Breast epithelium (tissue), 3 donors: ENCODE results near the gene ARHGDIB.

Experiments
- POLR2A ChIP-seq: fragments of 450-650 bp; IDR thresholded peaks from one replicate; pipeline ENCODE4 v1.6.1; 2016; ENCODE audit warnings: antibody characterized with exemption, mild to moderate bottlenecking, moderate library complexity
- POLR2AphosphoS5 ChIP-seq, 3 donors: sonication (generic); formaldehyde crosslinking; IDR thresholded peaks; one replicate each; pipeline ENCODE4 v1.6.1; 2017; ENCODE audit warnings: antibody characterized with exemption in 3 of 3
- TF ChIP-seq, protein P1 (sequence below), 3 donors: fragments of 450-650 bp; IDR thresholded peaks; one replicate each; pipeline ENCODE4 v1.5.1; 2016 to 2017; ENCODE audit warnings: antibody characterized with exemption in 3 of 3, mild to moderate bottlenecking in 3 of 3, moderate library complexity in 3 of 3

GRCh38 chr12:14924541-14924940 lies 36.9 kb downstream of the ARHGDIB start:
- TF ChIP-seq, protein P1, sequence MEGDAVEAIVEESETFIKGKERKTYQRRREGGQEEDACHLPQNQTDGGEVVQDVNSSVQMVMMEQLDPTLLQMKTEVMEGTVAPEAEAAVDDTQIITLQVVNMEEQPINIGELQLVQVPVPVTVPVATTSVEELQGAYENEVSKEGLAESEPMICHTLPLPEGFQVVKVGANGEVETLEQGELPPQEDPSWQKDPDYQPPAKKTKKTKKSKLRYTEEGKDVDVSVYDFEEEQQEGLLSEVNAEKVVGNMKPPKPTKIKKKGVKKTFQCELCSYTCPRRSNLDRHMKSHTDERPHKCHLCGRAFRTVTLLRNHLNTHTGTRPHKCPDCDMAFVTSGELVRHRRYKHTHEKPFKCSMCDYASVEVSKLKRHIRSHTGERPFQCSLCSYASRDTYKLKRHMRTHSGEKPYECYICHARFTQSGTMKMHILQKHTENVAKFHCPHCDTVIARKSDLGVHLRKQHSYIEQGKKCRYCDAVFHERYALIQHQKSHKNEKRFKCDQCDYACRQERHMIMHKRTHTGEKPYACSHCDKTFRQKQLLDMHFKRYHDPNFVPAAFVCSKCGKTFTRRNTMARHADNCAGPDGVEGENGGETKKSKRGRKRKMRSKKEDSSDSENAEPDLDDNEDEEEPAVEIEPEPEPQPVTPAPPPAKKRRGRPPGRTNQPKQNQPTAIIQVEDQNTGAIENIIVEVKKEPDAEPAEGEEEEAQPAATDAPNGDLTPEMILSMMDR (IDR thresholded peaks at IDR 0.05), result no peak
- TF ChIP-seq POLR2A (no peak), POLR2AphosphoS5 (IDR thresholded peaks at IDR 0.05) (no peak)
